A204.1 (cell line): Measurements from ENCODE around the gene ZNF18.
"Not testable (repeated sequence)": the region's sequence is repeated elsewhere in the genome, so short reads cannot be mapped to it uniquely, and the experiment has no call there.

Experiments used
- FAIRE-seq: peaks from 2 replicates; lab custom pipeline; 2012; peaks lifted over from hg19 to GRCh38; lab: Jason Lieb, UNC

ZNF18 gene

DNA sequence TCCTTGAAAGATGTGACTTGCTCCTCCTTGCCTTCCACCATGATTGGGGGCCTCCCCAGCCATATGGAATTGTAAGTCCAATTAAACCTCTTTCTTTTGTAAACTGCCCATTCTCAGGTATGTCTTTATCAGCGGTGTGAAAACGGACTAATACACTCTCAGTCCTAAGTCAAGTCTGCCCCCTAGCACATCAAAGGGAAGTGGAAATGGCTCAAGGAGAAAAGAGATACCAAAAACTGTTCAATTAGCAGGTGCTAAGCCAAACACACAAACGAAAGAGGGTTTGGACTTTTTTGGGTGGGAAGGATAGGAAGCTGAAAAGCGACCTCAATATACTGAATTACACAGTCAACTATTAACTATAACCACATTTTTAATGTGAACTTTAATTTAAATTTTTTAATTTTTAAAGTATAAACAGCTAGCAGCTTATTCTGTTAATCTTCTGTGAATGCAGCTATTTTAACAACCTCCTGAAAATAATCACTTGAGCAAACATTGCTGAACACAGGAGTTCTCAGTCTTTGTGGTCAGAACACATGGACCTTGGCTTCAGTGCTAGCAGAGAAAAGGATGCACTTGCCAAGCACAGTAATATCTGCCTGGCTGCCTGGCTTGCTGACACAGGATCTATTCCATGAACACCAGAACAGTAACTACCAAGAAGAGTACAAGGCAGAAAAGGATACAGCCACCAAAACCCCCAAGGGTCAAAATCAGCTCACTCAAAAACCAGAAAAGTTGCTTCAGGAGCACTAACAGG, 10.9 kb downstream of the ZNF18 start:
- no peak for FAIRE-seq

DNA sequence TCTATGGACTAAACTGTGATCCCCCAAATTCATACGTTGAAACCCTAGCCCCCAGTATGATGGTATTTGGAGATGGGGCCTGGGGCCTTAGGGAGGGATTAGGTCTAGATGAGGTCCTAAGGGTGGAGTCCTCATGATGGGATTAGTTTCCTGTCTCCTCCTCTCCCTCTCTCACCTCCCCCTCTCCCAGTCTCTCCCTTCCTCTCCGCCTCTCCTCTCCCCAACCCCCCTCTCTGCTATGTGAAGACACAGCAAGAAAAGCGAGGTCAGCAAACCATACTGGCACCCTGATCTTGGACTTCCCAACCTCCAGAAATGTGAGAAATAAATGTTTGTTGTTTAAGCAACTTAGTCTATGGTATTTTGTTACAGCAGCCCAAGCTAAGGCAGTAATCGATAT, 15.4 kb downstream of the ZNF18 start:
- FAIRE-seq: no peak

DNA sequence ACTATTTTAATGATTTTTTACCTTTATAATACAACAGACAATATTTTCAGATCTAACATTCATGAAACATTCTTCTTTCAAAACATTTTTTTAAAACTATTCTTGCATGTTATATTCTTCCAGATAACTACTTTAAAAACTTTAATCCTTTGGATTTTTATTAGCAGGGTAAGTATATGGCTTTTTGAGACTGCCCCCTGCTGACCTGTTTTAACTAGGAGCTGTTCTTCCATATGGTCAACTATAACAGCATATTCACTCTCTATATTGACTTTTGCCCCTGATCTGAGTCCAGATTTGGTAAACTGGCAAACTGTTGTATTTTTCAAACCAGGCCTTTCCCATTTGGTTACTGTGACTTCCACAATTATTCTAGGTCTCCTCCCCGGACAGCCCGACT, 16.5 kb downstream of the ZNF18 start:
- peak; percentile 9 for FAIRE-seq

DNA sequence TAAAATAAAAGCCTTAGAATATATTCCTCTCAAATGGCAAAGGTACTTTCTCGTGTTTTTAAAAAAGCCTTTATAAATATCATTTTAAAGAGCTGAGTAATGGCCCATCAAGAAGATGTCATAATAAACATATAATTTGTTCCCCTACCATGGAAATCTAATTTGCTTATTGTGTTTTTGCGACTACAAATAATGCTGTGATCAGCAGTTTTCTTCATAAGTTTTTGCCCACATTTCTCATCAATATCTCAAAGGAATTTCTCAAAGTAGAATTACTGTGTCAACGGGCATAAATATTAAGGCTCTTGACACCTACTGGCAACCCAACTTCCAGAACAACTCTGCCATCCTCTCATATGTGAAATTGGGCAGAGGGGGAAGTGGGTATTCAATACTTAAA, 17.5 kb downstream of the ZNF18 start:
- no peak for FAIRE-seq

DNA sequence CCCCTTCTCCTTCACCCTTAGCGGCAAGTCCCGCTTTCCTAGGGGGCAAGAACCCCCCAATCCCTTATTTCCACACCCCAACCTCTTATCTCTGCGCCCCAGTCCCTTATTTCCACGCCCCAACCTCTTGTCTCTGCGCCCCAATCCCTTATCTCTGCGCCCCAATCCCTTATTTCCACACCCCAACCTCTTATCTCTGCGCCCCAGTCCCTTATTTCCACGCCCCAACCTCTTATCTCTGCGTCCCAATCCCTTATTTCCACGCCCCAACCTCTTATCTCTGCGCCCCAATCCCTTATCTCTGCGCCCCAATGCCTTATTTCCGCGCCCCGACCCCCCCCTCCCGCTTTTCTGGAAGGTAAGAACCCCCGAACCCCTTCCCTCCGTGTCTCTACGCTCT, 24.5 kb downstream of the ZNF18 start:
- not testable (repeated sequence) for FAIRE-seq

DNA sequence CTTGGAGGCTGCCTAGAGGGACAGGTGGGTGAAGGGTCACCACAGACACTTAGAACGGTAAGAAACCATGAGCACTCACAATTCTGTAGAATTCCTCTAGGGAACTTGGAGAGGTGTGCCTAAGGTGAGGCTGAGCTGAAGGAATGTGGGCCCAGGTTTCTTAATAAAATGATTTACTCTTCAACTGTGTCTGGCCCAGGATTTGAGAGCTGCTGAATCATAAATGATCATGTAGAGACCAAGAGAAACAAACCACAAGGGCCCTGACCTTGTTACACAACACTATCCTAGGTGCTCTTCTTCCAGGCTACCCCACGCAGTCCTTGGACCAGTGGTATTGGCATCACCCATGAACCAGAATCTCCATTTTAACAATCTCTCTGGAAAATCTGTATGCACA, 27.7 kb downstream of the ZNF18 start:
- FAIRE-seq: no peak

DNA sequence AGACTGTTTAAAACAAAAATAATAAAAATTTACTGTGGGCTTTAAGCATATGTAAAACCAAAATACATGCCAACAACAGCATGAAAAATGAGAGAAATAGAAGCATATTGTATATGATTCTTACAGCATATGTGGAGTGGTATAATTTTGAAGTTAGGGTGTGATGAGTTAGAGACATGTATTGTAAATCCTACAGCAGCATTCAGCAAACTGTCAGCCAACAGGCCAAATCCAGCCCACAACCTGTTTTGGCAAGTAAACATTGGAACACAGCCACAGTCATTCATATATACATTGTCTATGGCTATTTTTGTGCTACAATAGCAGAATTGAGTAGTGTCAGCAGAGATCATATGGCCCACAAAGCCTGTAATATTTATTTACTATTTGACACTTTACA, 42.3 kb downstream of the ZNF18 start:
- FAIRE-seq: no peak

DNA sequence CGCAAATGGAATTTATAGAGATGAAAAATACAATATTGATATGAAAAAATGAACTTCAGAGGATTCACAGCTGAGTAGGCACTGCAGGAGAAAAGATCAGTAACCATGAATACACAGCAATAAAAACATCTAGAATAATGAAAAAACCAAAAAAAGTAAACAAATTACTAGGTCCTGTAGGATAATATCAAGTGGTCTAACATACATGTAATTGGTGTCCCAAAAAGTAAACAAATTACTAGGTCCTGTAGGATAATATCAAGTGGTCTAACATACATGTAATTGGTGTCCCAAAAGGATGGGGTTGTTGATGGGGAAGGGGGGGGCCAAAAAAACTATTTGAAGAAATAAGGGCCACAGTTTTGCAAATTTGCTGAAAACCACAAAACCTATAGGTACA, 43.4 kb downstream of the ZNF18 start:
- no peak for FAIRE-seq

DNA sequence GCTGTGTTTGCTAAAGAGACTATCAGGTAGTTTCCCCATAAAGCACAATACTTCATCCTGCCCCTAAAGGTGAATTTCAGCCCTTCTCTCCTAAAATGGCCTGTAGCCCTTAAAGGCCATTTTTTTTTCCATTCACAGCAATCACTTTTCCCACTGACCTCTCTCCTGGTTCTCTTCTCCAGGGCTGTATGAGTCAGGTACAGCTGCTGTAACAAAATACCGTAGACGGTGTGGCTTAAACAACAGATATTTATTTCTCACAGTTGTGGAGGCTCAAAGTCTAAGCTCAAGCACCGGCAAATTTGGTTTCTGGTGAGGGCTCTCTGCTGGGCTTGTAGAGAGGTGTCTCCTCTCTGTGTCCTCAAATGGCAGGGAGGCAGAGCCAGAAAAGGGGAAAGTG, 44.7 kb downstream of the ZNF18 start:
- FAIRE-seq: no peak

DNA sequence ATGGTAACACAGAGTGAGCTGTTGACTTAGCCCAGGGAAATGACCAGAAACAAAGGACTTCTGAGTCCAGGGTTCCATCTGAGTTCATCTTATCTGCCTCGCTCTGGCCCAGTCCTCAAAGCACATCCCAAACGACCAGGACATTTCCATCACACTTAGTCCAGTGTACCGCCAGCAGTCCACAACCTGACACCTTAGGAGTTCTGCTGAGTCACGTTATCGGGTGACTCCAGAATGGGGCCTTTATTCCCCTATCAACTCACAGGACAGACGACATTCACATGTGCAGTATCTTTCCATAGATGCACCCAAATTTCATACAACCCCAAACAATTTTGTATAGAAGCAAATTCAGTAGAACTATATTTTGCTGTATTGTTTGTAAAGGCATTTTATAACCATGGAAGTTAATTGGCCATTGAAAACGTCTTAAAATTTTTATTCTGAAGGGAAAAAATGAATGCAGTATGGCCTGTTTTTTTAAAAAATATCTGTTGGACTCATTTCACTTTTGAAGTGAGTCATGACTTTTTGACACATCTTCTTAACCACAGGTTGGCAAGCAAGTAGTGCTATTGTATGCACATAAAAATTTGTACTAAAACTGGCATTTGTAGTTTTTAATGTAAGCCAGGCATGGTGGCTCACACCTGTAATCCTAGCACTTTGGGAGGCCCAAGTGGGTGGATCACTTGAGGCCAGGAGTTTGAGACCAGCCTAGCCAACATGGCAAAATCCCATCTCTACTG, 46.3 kb downstream of the ZNF18 start:
- FAIRE-seq: no peak

DNA sequence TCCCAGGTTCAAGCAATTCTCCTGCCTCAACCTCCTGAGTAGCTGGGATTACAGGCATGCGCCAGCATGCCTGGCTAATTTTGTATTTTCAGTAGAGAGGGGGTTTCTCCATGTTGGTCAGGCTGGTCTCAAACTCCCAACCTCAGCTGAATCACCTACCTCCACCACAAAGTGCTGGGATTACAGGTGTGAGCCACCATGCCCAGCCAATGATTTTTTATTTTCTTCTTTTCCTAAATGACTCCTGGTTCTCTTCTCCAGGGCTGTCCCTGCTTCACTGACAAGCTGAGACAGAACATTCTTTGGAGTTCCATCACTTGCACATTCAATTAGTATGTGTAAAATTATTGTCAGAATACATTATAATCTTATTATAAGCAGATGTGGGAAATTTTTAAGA, 47.7 kb downstream of the ZNF18 start:
- FAIRE-seq: not testable (repeated sequence)

DNA sequence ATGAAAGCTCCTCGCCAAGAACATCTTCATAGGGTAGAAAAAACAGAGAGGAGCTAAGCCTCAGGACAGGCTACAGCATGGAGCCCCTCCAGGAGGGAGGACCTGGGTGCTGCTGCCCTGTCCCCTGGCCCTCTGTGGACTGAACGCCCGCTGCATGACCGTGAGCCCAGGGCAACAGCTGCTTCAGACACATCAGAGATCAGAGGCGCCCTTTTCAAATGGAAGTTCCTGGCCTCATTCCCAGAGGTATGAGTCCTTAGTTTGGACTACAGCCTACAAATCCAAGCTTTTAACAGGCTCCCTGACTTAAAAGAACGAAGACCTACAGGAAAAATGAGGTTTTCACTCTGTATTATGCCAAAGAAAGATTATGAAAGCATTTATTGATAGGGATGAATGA, 48.5 kb downstream of the ZNF18 start:
- FAIRE-seq: no peak

DNA sequence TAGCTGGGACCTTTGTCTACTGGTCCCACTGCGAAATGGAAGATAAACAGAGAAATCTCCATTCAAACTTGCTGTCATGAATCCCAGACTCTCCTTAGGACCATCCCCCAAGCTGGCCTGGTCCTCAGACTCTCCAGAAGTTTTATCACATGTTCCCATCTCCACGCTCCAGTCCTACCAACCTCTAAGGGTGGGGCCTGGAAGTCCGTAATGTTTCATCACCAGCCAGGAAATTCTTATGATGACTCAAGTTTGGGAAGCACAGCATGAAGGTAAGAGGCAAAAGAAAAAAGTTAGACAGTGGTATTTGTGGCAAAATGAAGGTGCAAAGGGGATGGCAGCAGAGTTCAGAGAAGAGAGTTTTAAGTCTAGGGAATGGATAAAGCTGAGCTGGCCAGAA, 52.7 kb downstream of the ZNF18 start:
- FAIRE-seq: no peak

DNA sequence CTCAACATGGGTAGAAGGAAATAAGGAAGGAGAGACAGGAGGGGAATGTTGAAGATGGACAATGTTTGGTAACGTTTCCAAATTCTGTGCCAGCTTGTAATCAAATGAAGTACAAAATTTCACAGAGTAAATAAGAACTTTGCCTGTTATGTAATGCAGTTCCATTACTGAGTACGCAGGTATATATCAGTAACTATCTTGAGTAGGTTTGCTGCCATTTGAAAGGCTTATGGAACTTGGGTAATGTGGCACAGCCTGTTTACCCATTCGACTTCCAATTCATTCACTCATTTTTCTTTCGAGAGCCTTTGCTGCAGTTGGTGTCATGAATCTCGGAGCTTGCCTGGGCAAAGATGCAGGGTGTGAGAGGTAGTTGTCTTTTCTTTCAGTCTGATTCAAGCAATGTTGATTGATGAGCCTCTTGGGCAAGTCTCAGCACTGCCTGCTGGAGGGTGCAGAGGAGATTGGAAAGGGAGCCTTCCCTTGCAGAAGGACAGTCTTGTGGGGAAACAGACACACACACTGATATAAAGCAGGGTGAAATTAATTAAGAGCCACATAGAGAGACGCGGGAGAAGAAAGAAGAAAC, 53.4 kb downstream of the ZNF18 start:
- FAIRE-seq: no peak

DNA sequence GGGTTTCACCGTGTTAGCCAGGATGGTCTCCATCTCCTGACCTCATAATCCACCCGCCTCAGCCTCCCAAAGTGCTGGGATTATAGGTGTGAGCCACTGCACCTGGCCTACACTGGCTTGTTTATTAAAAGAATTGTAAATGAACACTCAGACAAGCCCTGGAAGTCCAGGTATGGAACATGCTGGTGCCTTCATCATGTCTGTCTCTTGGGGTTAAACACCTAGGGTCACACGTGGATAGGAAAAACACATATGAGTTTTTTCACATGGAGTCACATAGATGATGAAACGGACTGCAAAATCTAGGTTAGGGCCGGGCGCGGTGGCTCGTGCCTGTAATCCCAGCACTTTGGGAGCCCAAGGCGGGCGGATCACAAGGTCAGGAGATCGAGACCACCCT, 54.2 kb downstream of the ZNF18 start:
- FAIRE-seq: not testable (repeated sequence)

DNA sequence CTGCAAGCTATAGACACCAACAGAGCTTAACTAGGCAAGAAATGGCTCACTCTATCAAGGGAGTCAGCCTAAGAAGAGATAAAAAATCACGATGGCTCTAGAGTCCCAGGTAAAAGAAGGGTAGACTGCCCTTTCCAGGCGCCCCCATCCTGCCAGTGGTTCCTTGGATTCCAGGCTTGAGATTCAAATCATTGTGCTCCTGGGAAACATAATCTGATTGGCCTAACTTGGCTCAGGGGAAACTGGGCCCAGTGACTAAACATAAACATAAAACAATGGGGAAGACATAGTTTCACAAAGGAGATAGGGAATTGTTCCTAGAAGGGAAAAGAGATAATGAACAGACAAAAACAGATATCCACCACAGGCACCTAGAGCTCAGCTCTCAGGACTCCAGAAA, 56.4 kb downstream of the ZNF18 start:
- FAIRE-seq: no peak

DNA sequence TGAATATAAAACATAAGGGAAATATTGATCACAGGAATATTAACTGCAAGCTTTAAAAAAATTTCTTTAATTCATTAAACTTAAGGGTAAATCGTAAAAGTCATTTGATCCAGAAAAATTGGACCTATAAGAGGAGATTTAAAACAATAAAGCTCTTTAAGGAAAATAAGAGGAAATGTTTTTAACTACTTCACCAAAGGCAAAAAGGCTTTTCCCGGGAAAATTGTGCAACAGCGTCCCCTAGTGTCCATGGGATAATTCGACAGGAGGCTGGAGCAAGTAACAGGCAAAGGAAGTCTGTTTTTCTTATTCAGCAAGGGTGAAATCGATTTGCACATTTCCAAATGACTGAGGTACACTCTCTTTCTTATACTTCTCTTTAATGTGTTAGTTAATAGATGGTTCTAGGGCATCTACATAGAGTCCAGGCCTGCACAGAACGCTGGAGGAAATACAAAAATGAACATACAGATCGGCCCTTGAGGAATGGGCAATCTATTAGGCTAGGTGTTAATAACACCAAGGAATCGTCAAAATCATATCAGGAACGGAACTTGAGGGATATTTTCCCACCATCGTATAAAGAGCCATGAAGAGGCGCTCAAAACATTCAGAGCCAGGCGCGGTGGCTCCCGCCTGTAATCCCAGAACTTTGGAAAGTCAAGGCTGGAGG, 61.4 kb downstream of the ZNF18 start:
- FAIRE-seq: peak; percentile 93

DNA sequence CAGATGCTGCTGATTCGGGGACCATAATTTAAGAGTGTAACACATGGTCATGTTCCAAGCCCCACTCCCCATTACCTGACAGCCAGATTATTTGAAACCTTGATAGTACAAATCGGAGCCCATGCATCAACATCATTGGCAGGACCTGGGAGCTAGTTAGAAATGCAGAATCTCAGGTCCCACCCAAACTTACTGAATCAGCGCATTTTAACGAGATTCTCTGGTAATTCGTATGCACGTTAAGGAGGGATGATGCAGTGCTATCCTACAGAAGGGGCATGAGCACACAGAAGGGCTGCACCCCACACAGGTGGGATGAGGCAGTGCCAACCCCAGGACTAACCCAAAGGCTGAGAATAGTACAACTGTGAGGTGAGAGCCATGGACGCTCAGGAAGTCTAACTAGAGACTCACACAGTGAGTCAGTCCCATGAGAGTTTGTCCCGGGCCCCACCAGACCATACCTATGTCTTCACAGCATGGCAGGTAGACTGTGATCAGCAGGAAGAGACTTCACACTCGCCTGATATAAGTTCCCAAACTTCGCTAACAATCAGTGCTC, 64.9 kb downstream of the ZNF18 start:
- no peak for FAIRE-seq

DNA sequence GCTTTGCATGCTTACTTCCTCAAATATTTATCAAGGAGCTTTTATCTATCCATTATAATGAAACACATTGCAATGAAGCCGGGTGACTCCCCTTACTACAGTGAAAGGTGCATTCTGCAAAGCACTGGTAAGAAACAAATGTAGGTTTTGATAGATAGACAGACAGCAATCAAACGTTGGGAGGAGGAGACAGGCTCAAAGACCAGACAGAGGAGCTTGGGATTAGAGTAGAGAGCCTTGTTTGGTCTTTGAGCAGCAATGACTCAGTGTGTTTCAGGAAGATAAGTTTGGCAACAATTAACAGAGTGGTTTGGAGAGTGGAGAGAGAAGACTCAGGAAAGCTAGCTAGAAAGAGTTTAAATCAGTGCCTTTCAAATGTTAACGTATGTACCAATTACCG, 68.8 kb downstream of the ZNF18 start:
- FAIRE-seq: no peak
